Activated CD4-positive, alpha-beta T cell treated with anti-CD3 and anti-CD28 coated beads, Interleukin-2, Interleukin-6, amounts not matched to agents 100 ng/mL and 50 ng/mL, durations not matched to agents 16 hours and 8 hours (primary cell): ENCODE results near the gene DDN.

Experiments
- DNase-seq: peaks from one replicate; pipeline ENCODE4 v3.0.0-alpha.2; 2020

DDN gene

GRCh38 chr12:48961331-48961730, 37.8 kb downstream of the DDN start:
- DNase-seq, result no peak

GRCh38 chr12:48960834-48961233, 38.3 kb downstream of the DDN start:
- no peak for DNase-seq

- DNase-seq, result no peak
These were observed 41.2 kb downstream of the DDN start for GRCh38 chr12:48958049-48958388.

GRCh38 chr12:48957141-48958048, 41.8 kb downstream of the DDN start, which contains the start of gene ARF3:
ARF3 (minus strand) TSS chr12:48957487; CDS start chr12:48941095, 16,392 bp downstream.
- DNase-seq, result peak; percentile 96

GRCh38 chr12:48956279-48957140, 42.7 kb downstream of the DDN start:
- peak; percentile 48 for DNase-seq

GRCh38 chr12:48954841-48955501, 44.2 kb downstream of the DDN start:
- no peak for DNase-seq

- DNase-seq, result no peak
These were observed 45.1 kb downstream of the DDN start for GRCh38 chr12:48954061-48954460.

- no peak for DNase-seq
These were observed 46.5 kb downstream of the DDN start for GRCh38 chr12:48952691-48953090.

GRCh38 chr12:48947727-48948126, 51.4 kb downstream of the DDN start:
- no peak for DNase-seq

GRCh38 chr12:48946943-48947342, 52.2 kb downstream of the DDN start:
- no peak for DNase-seq

- no peak for DNase-seq
These were observed 53.0 kb downstream of the DDN start for GRCh38 chr12:48946205-48946604.
